ENCODE results near the gene PDE7B. TPM values are rescaled to one million over a fixed set of nuclear protein-coding genes. Genes with fewer than 3 reads are reported as not detected.
"Not testable (repeated sequence)": the region's sequence is repeated elsewhere in the genome, so short reads cannot be mapped to it uniquely, and the experiment has no call there.

PDE7B gene
- total RNA-seq, 1 experiment from 2014 or later = not detected

- CTCF ChIA-PET = no interaction called here
- no TSS peak for BruUV-seq (replicated peaks)
- no peak for TF ChIP-seq EZH2 (IDR thresholded peaks at IDR 0.05; ENCODE audit: low read length, unreplicated experiment)
- TF ChIP-seq, protein P1, sequence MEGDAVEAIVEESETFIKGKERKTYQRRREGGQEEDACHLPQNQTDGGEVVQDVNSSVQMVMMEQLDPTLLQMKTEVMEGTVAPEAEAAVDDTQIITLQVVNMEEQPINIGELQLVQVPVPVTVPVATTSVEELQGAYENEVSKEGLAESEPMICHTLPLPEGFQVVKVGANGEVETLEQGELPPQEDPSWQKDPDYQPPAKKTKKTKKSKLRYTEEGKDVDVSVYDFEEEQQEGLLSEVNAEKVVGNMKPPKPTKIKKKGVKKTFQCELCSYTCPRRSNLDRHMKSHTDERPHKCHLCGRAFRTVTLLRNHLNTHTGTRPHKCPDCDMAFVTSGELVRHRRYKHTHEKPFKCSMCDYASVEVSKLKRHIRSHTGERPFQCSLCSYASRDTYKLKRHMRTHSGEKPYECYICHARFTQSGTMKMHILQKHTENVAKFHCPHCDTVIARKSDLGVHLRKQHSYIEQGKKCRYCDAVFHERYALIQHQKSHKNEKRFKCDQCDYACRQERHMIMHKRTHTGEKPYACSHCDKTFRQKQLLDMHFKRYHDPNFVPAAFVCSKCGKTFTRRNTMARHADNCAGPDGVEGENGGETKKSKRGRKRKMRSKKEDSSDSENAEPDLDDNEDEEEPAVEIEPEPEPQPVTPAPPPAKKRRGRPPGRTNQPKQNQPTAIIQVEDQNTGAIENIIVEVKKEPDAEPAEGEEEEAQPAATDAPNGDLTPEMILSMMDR (conservative IDR thresholded peaks at IDR 0.05; ENCODE audit: low read depth, low read length) = no peak
Measured at GRCh38 chr6:135858931-135859330, 7.4 kb downstream of the PDE7B start.

GRCh38 chr6:135860361-135860760, 8.9 kb downstream of the PDE7B start:
- TF ChIP-seq EZH2 (IDR thresholded peaks at IDR 0.05; ENCODE audit: low read length, unreplicated experiment) (no peak), EZH2phosphoT487 (IDR thresholded peaks at IDR 0.05; ENCODE audit: borderline replicate concordance, low read length) (no peak)
- TF ChIP-seq, protein P1 (conservative IDR thresholded peaks at IDR 0.05; ENCODE audit: low read depth, low read length) = no peak

More at GRCh38 chr6:135858931-135859330, 7.4 kb downstream of the PDE7B start:
- H3K27ac ChIP-seq (ENCODE audit: low read length) = no peak overlapping the region
- no peaks in the 10 kb centered on the region for H3K36me3 ChIP-seq (ENCODE audit: low read depth, low read length)
- no peaks in the 10 kb centered on the region for H4K20me1 ChIP-seq (ENCODE audit: low read length)
- no peaks in the 10 kb centered on the region for H3K27me3 ChIP-seq (ENCODE audit: low read length)
- DNase-seq (no peak), ATAC-seq (no peak)
- H3K4me1 ChIP-seq (ENCODE audit: insufficient read depth, low read length) = no peaks in the 10 kb centered on the region
- no peaks in the 10 kb centered on the region for H3F3A ChIP-seq (ENCODE audit: low read length, unreplicated experiment)
- no peak overlapping the region for H2AFZ ChIP-seq (ENCODE audit: low read length)
- H3K9ac ChIP-seq (ENCODE audit: low read length) = no peak overlapping the region
- no peaks in the 10 kb centered on the region for H3K9me3 ChIP-seq (ENCODE audit: low read length)
- H3K4me3 ChIP-seq (ENCODE audit: low read length) = no peak overlapping the region
- intact Hi-C loops (cut with micrococcal nuclease) = loop anchor here (10.0 kb wide), 1 partner anchor 324 kb away; no protein-coding TSS in a partner anchor
- H3K9me2 ChIP-seq (replicated peaks; ENCODE audit: low read length) = no peaks in the 10 kb centered on the region
- POLR2A ChIA-PET (ENCODE audit: unreplicated experiment) = no interaction called here
- H3K79me2 ChIP-seq (ENCODE audit: low read length) = no peaks in the 10 kb centered on the region
- H3K4me2 ChIP-seq (ENCODE audit: low read length) = no peak overlapping the region

GRCh38 chr6:135861189-135861588, 9.7 kb downstream of the PDE7B start:
- Histone ChIP-seq H3K9me3 (ENCODE audit: low read length) (no peaks in the 10 kb centered on the region), H2AFZ (ENCODE audit: low read length) (no peak overlapping the region), H3K4me1 (ENCODE audit: insufficient read depth, low read length) (no peaks in the 10 kb centered on the region), H3K27me3 (ENCODE audit: low read length) (no peaks in the 10 kb centered on the region), H3K27ac (ENCODE audit: low read length) (no peak overlapping the region), H3F3A (ENCODE audit: low read length, unreplicated experiment) (no peaks in the 10 kb centered on the region), H3K9ac (ENCODE audit: low read length) (no peak overlapping the region), H4K20me1 (ENCODE audit: low read length) (no peaks in the 10 kb centered on the region), H3K9me2 (replicated peaks; ENCODE audit: low read length) (no peaks in the 10 kb centered on the region), H3K4me3 (ENCODE audit: low read length) (no peak overlapping the region), H3K36me3 (ENCODE audit: low read depth, low read length) (no peaks in the 10 kb centered on the region), H3K4me2 (ENCODE audit: low read length) (no peak overlapping the region), H3K79me2 (ENCODE audit: low read length) (no peaks in the 10 kb centered on the region)
- no TSS peak for BruUV-seq (replicated peaks)
- ChIA-PET CTCF (no interaction called here), POLR2A (ENCODE audit: unreplicated experiment) (no interaction called here)
- no peak for TF ChIP-seq EZH2 (IDR thresholded peaks at IDR 0.05; ENCODE audit: low read length, unreplicated experiment)
- no peak for TF ChIP-seq EZH2phosphoT487 (IDR thresholded peaks at IDR 0.05; ENCODE audit: borderline replicate concordance, low read length)
- TF ChIP-seq, protein P1 (conservative IDR thresholded peaks at IDR 0.05; ENCODE audit: low read depth, low read length) = no peak
- DNase-seq = no peak
- no peak for ATAC-seq
- intact Hi-C loops (cut with micrococcal nuclease) = no loop called here

More at GRCh38 chr6:135860361-135860760, 8.9 kb downstream of the PDE7B start:
- ATAC-seq (no peak), DNase-seq (no peak)
- no peaks in the 10 kb centered on the region for H3K9me3 ChIP-seq (ENCODE audit: low read length)
- no peak overlapping the region for H2AFZ ChIP-seq (ENCODE audit: low read length)
- ChIA-PET POLR2A (ENCODE audit: unreplicated experiment) (no interaction called here), CTCF (no interaction called here)
- BruUV-seq (replicated peaks) = no TSS peak
- no peak overlapping the region for H3K9ac ChIP-seq (ENCODE audit: low read length)
- H3F3A ChIP-seq (ENCODE audit: low read length, unreplicated experiment) = no peaks in the 10 kb centered on the region
- intact Hi-C loops (cut with micrococcal nuclease) = no loop called here
- H3K27me3 ChIP-seq (ENCODE audit: low read length) = no peaks in the 10 kb centered on the region
- no peaks in the 10 kb centered on the region for H3K9me2 ChIP-seq (replicated peaks; ENCODE audit: low read length)
- H3K4me2 ChIP-seq (ENCODE audit: low read length) = no peak overlapping the region
- H3K79me2 ChIP-seq (ENCODE audit: low read length) = no peaks in the 10 kb centered on the region
- no peaks in the 10 kb centered on the region for H4K20me1 ChIP-seq (ENCODE audit: low read length)
- no peaks in the 10 kb centered on the region for H3K36me3 ChIP-seq (ENCODE audit: low read depth, low read length)
- H3K4me1 ChIP-seq (ENCODE audit: insufficient read depth, low read length) = no peaks in the 10 kb centered on the region
- H3K4me3 ChIP-seq (ENCODE audit: low read length) = no peak overlapping the region
- no peak overlapping the region for H3K27ac ChIP-seq (ENCODE audit: low read length)

GRCh38 chr6:135864929-135865328, 13.4 kb downstream of the PDE7B start:
- H2AFZ ChIP-seq (ENCODE audit: low read length); H3K27me3 ChIP-seq (ENCODE audit: low read length); H4K20me1 ChIP-seq (ENCODE audit: low read length); CTCF ChIA-PET; ATAC-seq; H3K4me3 ChIP-seq (ENCODE audit: low read length); H3K36me3 ChIP-seq (ENCODE audit: low read depth, low read length); H3F3A ChIP-seq (ENCODE audit: low read length, unreplicated experiment); DNase-seq; H3K9me2 ChIP-seq (replicated peaks; ENCODE audit: low read length); H3K4me1 ChIP-seq (ENCODE audit: insufficient read depth, low read length); H3K27ac ChIP-seq (ENCODE audit: low read length); BruUV-seq (replicated peaks); H3K79me2 ChIP-seq (ENCODE audit: low read length); H3K9ac ChIP-seq (ENCODE audit: low read length); intact Hi-C loops (cut with micrococcal nuclease); H3K4me2 ChIP-seq (ENCODE audit: low read length); H3K9me3 ChIP-seq (ENCODE audit: low read length); POLR2A ChIA-PET (ENCODE audit: unreplicated experiment): not testable (repeated sequence)
